Activated CD4-positive, alpha-beta T cell treated with anti-CD3 and anti-CD28 coated beads for 48 hours (primary cell): ENCODE measurements around the gene CDHR3.
"Not testable (repeated sequence)": the region's sequence is repeated elsewhere in the genome, so short reads cannot be mapped to it uniquely, and the experiment has no call there.

Source experiments
- DNase-seq: peaks from one replicate; pipeline ENCODE4 v3.0.0-alpha.2; 2020

The CDHR3 gene

GRCh38 chr7:105962353-105962752 is 711 bp upstream of the CDHR3 start:
- no peak for DNase-seq

GRCh38 chr7:105971845-105972244 is 8.8 kb downstream of the CDHR3 start:
- DNase-seq: no peak

- DNase-seq: no peak
Observed at GRCh38 chr7:105972276-105972675, 9.2 kb downstream of the CDHR3 start.

- no peak for DNase-seq
Observed at GRCh38 chr7:105974471-105974870, 11.4 kb downstream of the CDHR3 start.

- no peak for DNase-seq
Observed at GRCh38 chr7:105975770-105976417, 12.8 kb downstream of the CDHR3 start.

- no peak for DNase-seq
Observed at GRCh38 chr7:105976868-105977267, 13.8 kb downstream of the CDHR3 start.

GRCh38 chr7:105978035-105978434 is 15.0 kb downstream of the CDHR3 start:
- no peak for DNase-seq

GRCh38 chr7:105978974-105979373 is 15.9 kb downstream of the CDHR3 start:
- DNase-seq: no peak

- DNase-seq: no peak
Observed at GRCh38 chr7:105979405-105979804, 16.3 kb downstream of the CDHR3 start.

GRCh38 chr7:105980645-105981396 is 17.8 kb downstream of the CDHR3 start:
- DNase-seq: no peak

- no peak for DNase-seq
Observed at GRCh38 chr7:105982388-105982787, 19.3 kb downstream of the CDHR3 start.

- DNase-seq: not testable (repeated sequence)
Observed at GRCh38 chr7:105984808-105985207, 21.7 kb downstream of the CDHR3 start.

GRCh38 chr7:105985229-105985628 is 22.2 kb downstream of the CDHR3 start:
- DNase-seq: no peak

GRCh38 chr7:105985672-105986215 is 22.7 kb downstream of the CDHR3 start:
- DNase-seq: no peak

- no peak for DNase-seq
Observed at GRCh38 chr7:105987046-105987445, 24.0 kb downstream of the CDHR3 start.

GRCh38 chr7:105988276-105988675 is 25.2 kb downstream of the CDHR3 start:
- DNase-seq: no peak

- DNase-seq: no peak
Observed at GRCh38 chr7:105989191-105989590, 26.1 kb downstream of the CDHR3 start.

- DNase-seq: no peak
Observed at GRCh38 chr7:105989686-105990085, 26.6 kb downstream of the CDHR3 start.

- DNase-seq: no peak
Observed at GRCh38 chr7:105990141-105990540, 27.1 kb downstream of the CDHR3 start.

GRCh38 chr7:105990727-105991453 is 27.8 kb downstream of the CDHR3 start:
- DNase-seq: no peak

GRCh38 chr7:105992905-105993304 is 29.8 kb downstream of the CDHR3 start:
- DNase-seq: no peak

GRCh38 chr7:105996860-105997737 is 34.0 kb downstream of the CDHR3 start:
- DNase-seq: no peak

- no peak for DNase-seq
Observed at GRCh38 chr7:105999256-105999655, 36.2 kb downstream of the CDHR3 start.
